Uterus (tissue), 4 donors: ENCODE results near the gene ANKMY2. TPM values are rescaled to one million over a fixed set of nuclear protein-coding genes. Genes with fewer than 3 reads are reported as not detected.

ENCODE experiments used
- DNase-seq, 2 donors: peaks; one replicate each; pipeline ENCODE4 v3.0.0-alpha.2; 2019 to 2020
- H3K27ac ChIP-seq, 2 donors: fragments of 200-600 bp; sonication (generic); 1 replicate in 1 of 2; 2 replicates in 1 of 2; pipeline ENCODE4 v1.5.1; 2016 to 2018
- H3K27me3 ChIP-seq, 2 donors: fragments of 200-600 bp; sonication (generic); one replicate each; pipeline ENCODE4 v1.5.1; 2018 to 2019; ENCODE audit warnings: control low read depth in 1 of 2
- H3K36me3 ChIP-seq, 2 donors: fragments of 200-600 bp; sonication (generic); one replicate each; pipeline ENCODE4 v1.5.1; 2019; ENCODE audit warnings: control low read depth in 1 of 2
- H3K4me1 ChIP-seq, 2 donors: fragments of 200-600 bp; sonication (generic); one replicate each; pipeline ENCODE4 v1.5.1; 2018 to 2019; ENCODE audit warnings: control low read depth in 1 of 2
- H3K4me3 ChIP-seq, 2 donors: fragments of 200-600 bp; sonication (generic); 1 replicate in 1 of 2; 2 replicates in 1 of 2; pipeline ENCODE4 v1.5.1; 2018 to 2019; ENCODE audit warnings: mild to moderate bottlenecking in 1 of 2
- H3K9me3 ChIP-seq, 2 donors: fragments of 200-600 bp; sonication (generic); one replicate each; pipeline ENCODE4 v1.5.1; 2019; ENCODE audit warnings: control low read depth in 1 of 2
- POLR2A ChIP-seq, 2 donors: fragments of 450-650 bp; IDR thresholded peaks; one replicate each; pipeline ENCODE4 v1.6.1; 2016; ENCODE audit warnings: antibody characterized with exemption in 2 of 2, mild to moderate bottlenecking in 1 of 2, moderate library complexity in 1 of 2
- intact Hi-C: fragments of 100-400 bp; cut with DNase I; formaldehyde crosslinking; loops from one replicate; pipeline ENCODE4 v1.15.1; 2023; ENCODE audit warnings: low total_unique reads
- total RNA-seq, 4 donors: library from RNA; depleted of rRNA in 3 of 4; stranded (reverse); fragments of >200 nt in 3 of 4; gene quantifications; one replicate each; pipeline versions ENCODE4 v1.1.0 to v1.2.4, GENCODE V29; 2014 to 2023
- TF ChIP-seq, protein P1 (sequence below), 4 experiments: fragments of 200-600 bp in 2 of 4; fragments of 450-650 bp in 2 of 4; sonication (generic) in 2 of 4; IDR thresholded peaks; one replicate each; pipeline ENCODE4 v1.5.1; 2016 to 2019; ENCODE audit warnings: antibody characterized with exemption in 4 of 4, mild to moderate bottlenecking in 2 of 4, moderate library complexity in 1 of 4
- donor health status: DM: yes; HTN: yes; CAD: no.

The ANKMY2 gene
- total RNA-seq, 4 donors from 2014 or later, result 6.2 to 48.7 (median 17.2) TPM

- H3K4me3 ChIP-seq, result no peak overlapping the region
- H3K27ac ChIP-seq, result no peak overlapping the region
- no peak for TF ChIP-seq POLR2A (IDR thresholded peaks at IDR 0.05)
- TF ChIP-seq, protein P1, sequence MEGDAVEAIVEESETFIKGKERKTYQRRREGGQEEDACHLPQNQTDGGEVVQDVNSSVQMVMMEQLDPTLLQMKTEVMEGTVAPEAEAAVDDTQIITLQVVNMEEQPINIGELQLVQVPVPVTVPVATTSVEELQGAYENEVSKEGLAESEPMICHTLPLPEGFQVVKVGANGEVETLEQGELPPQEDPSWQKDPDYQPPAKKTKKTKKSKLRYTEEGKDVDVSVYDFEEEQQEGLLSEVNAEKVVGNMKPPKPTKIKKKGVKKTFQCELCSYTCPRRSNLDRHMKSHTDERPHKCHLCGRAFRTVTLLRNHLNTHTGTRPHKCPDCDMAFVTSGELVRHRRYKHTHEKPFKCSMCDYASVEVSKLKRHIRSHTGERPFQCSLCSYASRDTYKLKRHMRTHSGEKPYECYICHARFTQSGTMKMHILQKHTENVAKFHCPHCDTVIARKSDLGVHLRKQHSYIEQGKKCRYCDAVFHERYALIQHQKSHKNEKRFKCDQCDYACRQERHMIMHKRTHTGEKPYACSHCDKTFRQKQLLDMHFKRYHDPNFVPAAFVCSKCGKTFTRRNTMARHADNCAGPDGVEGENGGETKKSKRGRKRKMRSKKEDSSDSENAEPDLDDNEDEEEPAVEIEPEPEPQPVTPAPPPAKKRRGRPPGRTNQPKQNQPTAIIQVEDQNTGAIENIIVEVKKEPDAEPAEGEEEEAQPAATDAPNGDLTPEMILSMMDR (IDR thresholded peaks at IDR 0.05), result no peak
- intact Hi-C loops, result no loop called here
- H3K27me3 ChIP-seq, result no peaks in the 10 kb centered on the region
- H3K4me1 ChIP-seq, result no peaks in the 10 kb centered on the region
- H3K36me3 ChIP-seq, result no peaks in the 10 kb centered on the region
- no peaks in the 10 kb centered on the region for H3K9me3 ChIP-seq
- no peak for DNase-seq
These were observed 33.8 kb downstream of the ANKMY2 start for GRCh38 chr7:16611711-16612110.

GRCh38 chr7:16609842-16610450 is 35.6 kb downstream of the ANKMY2 start:
- H3K4me1 ChIP-seq, result no peaks in the 10 kb centered on the region
- no peaks in the 10 kb centered on the region for H3K27me3 ChIP-seq
- no peak overlapping the region for H3K27ac ChIP-seq
- H3K4me3 ChIP-seq, result no peak overlapping the region
- H3K9me3 ChIP-seq, result no peaks in the 10 kb centered on the region
- TF ChIP-seq POLR2A (IDR thresholded peaks at IDR 0.05), result no peak
- TF ChIP-seq, protein P1 (IDR thresholded peaks at IDR 0.05), result no peak
- intact Hi-C loops, result no loop called here
- H3K36me3 ChIP-seq, result no peaks in the 10 kb centered on the region
- DNase-seq, result no peak

GRCh38 chr7:16606704-16607103 is 38.9 kb downstream of the ANKMY2 start:
- Histone ChIP-seq H3K27me3 (no peaks in the 10 kb centered on the region), H3K4me1 (no peaks in the 10 kb centered on the region), H3K36me3 (no peaks in the 10 kb centered on the region), H3K9me3 (no peaks in the 10 kb centered on the region), H3K27ac (no peak overlapping the region), H3K4me3 (no peak overlapping the region)
- no peak for DNase-seq
- intact Hi-C loops, result no loop called here
- TF ChIP-seq POLR2A (IDR thresholded peaks at IDR 0.05), result no peak
- TF ChIP-seq, protein P1 (IDR thresholded peaks at IDR 0.05), result no peak

DNA sequence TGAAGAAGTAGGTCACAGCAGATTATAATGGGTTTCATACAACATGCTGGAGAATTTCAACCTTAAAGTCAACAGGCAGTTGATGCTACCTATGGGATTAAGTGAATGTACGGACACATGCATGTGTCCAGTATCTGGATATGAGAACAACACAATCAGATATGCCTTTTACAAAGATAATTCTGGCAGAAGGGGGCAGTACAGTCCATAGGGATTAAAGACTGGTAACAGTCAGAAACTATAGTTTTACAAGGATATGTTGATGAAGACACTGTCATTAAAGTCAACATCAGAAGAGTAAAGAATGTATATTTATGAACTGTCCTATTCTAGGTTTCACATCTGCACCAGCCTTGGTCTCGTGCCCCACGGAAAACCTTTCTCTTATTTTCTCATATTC is 41.5 kb downstream of the ANKMY2 start:
- intact Hi-C loops, result no loop called here
- Histone ChIP-seq H3K4me1 (no peaks in the 10 kb centered on the region), H3K9me3 (no peaks in the 10 kb centered on the region), H3K36me3 (no peaks in the 10 kb centered on the region), H3K4me3 (no peak overlapping the region), H3K27ac (no peak overlapping the region), H3K27me3 (no peaks in the 10 kb centered on the region)
- DNase-seq, result no peak
- no peak for TF ChIP-seq POLR2A (IDR thresholded peaks at IDR 0.05)
- TF ChIP-seq, protein P1 (IDR thresholded peaks at IDR 0.05), result no peak

DNA sequence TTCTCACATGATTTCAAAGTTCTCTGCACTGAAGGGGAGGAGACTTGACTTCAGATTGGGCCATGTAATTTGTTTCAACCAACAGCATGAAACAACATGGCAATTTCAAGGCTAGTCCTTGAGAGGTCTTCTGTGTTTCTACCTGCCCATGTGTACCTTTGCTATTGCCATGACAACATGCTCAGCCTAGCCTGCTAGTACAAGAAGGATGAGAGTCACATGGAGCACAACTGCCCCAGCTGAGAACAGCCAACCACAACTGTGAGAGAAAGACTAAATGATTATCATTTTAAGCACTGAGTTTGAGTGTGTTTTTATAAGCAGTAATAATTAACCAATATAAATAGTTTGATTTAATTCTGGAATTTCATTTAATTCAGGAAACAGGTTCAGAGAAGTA is 41.9 kb downstream of the ANKMY2 start:
- H3K36me3 ChIP-seq, result no peaks in the 10 kb centered on the region
- intact Hi-C loops, result no loop called here

More for the DNA sequence above, 41.9 kb downstream of the ANKMY2 start:
- Histone ChIP-seq H3K4me1 (no peaks in the 10 kb centered on the region), H3K27me3 (no peaks in the 10 kb centered on the region), H3K9me3 (no peaks in the 10 kb centered on the region), H3K4me3 (no peak overlapping the region), H3K27ac (no peak overlapping the region)
- TF ChIP-seq POLR2A (IDR thresholded peaks at IDR 0.05), result no peak
- TF ChIP-seq, protein P1 (IDR thresholded peaks at IDR 0.05), result no peak
- DNase-seq, result no peak
